Activated CD4-positive, alpha-beta memory T cell treated with anti-CD3 and anti-CD28 coated beads for 36 hours (primary cell): ENCODE measurements around the gene LRCOL1. TPM values are rescaled to one million over a fixed set of nuclear protein-coding genes. Genes with fewer than 3 reads are reported as not detected.

ENCODE experiments used
- CTCF ChIA-PET: fragments of 350-600 bp; sonication (Branson Sonifier 250); formaldehyde crosslinking; loops from one replicate; lab custom pipeline; 2021; ENCODE audit warnings: antibody characterized with exemption, inconsistent platforms; lab: Charles Lee
- POLR2A ChIA-PET: fragments of 350-600 bp; sonication (Branson Sonifier 250); formaldehyde crosslinking; loops from one replicate; lab custom pipeline; 2021; ENCODE audit warnings: antibody characterized with exemption; lab: Charles Lee
- DNase-seq: peaks from one replicate; pipeline ENCODE4 v3.0.0-alpha.2; 2020
- H3K27ac Mint-ChIP-seq: one replicate; pipeline ENCODE4 v1.8.0; 2021; ENCODE audit warnings: mixed read lengths
- H3K27me3 Mint-ChIP-seq: one replicate; pipeline ENCODE4 v1.8.0; 2021; ENCODE audit warnings: mixed read lengths
- H3K36me3 Mint-ChIP-seq: one replicate; pipeline ENCODE4 v1.8.0; 2021; ENCODE audit warnings: mixed read lengths
- H3K4me1 Mint-ChIP-seq: one replicate; pipeline ENCODE4 v1.8.0; 2021; ENCODE audit warnings: low read depth, mixed read lengths
- H3K4me3 Mint-ChIP-seq: one replicate; pipeline ENCODE4 v1.8.0; 2021; ENCODE audit warnings: mild to moderate bottlenecking, mixed read lengths
- H3K9me3 Mint-ChIP-seq: one replicate; pipeline ENCODE4 v1.8.0; 2021; ENCODE audit warnings: mixed read lengths
- intact Hi-C: fragments of 100-400 bp; cut with micrococcal nuclease; formaldehyde crosslinking; loops from one replicate; pipeline ENCODE4 v1.15.1; 2023
- total RNA-seq, 2 experiments: library from RNA; stranded (reverse); gene quantifications; one replicate each; pipeline ENCODE4 v1.2.3, GENCODE V29; 2021

Gene LRCOL1
- total RNA-seq, 2 experiments from 2014 or later = not detected

GRCh38 chr12:132593071-132593470 is 17.3 kb downstream of the LRCOL1 start:
- DNase-seq = no peak
- Mint-ChIP-seq H3K36me3 (no peaks in the 10 kb centered on the region), H3K4me1 (peaks cover 7% of the 10 kb centered on the region), H3K9me3 (no peaks in the 10 kb centered on the region), H3K27ac (no peak overlapping the region), H3K27me3 (peaks cover 21% of the 10 kb centered on the region), H3K4me3 (no peak overlapping the region)
- intact Hi-C loops = no loop called here
- ChIA-PET POLR2A (no interaction called here), CTCF (interaction anchor here (0.7 to 1.3 kb wide), 2 partner anchors 22 to 179 kb away, joined by 3 read pairs; no protein-coding TSS in a partner anchor)

GRCh38 chr12:132592282-132592970 is 18.0 kb downstream of the LRCOL1 start:
- H3K36me3 Mint-ChIP-seq = no peaks in the 10 kb centered on the region
- H3K4me3 Mint-ChIP-seq = no peak overlapping the region
- ChIA-PET POLR2A (no interaction called here), CTCF (interaction anchor here (0.7 to 1.3 kb wide), 2 partner anchors 22 to 179 kb away, joined by 3 read pairs; no protein-coding TSS in a partner anchor)
- H3K4me1 Mint-ChIP-seq = peaks cover 3% of the 10 kb centered on the region
- intact Hi-C loops = no loop called here
- H3K27me3 Mint-ChIP-seq = peaks cover 17% of the 10 kb centered on the region
- H3K27ac Mint-ChIP-seq = no peak overlapping the region
- no peaks in the 10 kb centered on the region for H3K9me3 Mint-ChIP-seq
- no peak for DNase-seq

GRCh38 chr12:132591107-132591935 is 19.1 kb downstream of the LRCOL1 start:
- DNase-seq = no peak
- ChIA-PET POLR2A (no interaction called here), CTCF (no interaction called here)
- intact Hi-C loops = no loop called here
- Mint-ChIP-seq H3K4me1 (no peaks in the 10 kb centered on the region), H3K4me3 (no peak overlapping the region), H3K36me3 (no peaks in the 10 kb centered on the region), H3K27ac (no peak overlapping the region), H3K27me3 (peaks cover 13% of the 10 kb centered on the region), H3K9me3 (no peaks in the 10 kb centered on the region)

GRCh38 chr12:132588821-132589669 is 21.3 kb downstream of the LRCOL1 start:
- peaks cover under 1% of the 10 kb centered on the region for H3K36me3 Mint-ChIP-seq
- intact Hi-C loops = no loop called here
- DNase-seq = no peak
- ChIA-PET CTCF (no interaction called here), POLR2A (no interaction called here)
- no peak overlapping the region for H3K27ac Mint-ChIP-seq
- H3K4me3 Mint-ChIP-seq = no peak overlapping the region
- no peaks in the 10 kb centered on the region for H3K4me1 Mint-ChIP-seq
- H3K27me3 Mint-ChIP-seq = peaks cover 4% of the 10 kb centered on the region
- H3K9me3 Mint-ChIP-seq = no peaks in the 10 kb centered on the region

GRCh38 chr12:132588319-132588718 is 22.1 kb downstream of the LRCOL1 start:
- no peaks in the 10 kb centered on the region for H3K4me1 Mint-ChIP-seq
- no peak for DNase-seq
- H3K9me3 Mint-ChIP-seq = no peaks in the 10 kb centered on the region
- CTCF ChIA-PET = interaction anchor here (1.0 to 1.5 kb wide), 2 partner anchors 27 kb away, joined by 3 to 5 read pairs; no protein-coding TSS in a partner anchor
- no peak overlapping the region for H3K27ac Mint-ChIP-seq
- H3K4me3 Mint-ChIP-seq = no peak overlapping the region
- intact Hi-C loops = no loop called here
- H3K27me3 Mint-ChIP-seq = no peaks in the 10 kb centered on the region
- peaks cover 4% of the 10 kb centered on the region for H3K36me3 Mint-ChIP-seq
- POLR2A ChIA-PET = no interaction called here

- POLR2A ChIA-PET = no interaction called here
- CTCF ChIA-PET = interaction anchor here (1.0 to 1.5 kb wide), 2 partner anchors 27 kb away, joined by 3 to 5 read pairs; no protein-coding TSS in a partner anchor
- no peak for DNase-seq
- no peaks in the 10 kb centered on the region for H3K4me1 Mint-ChIP-seq
- H3K27me3 Mint-ChIP-seq = no peaks in the 10 kb centered on the region
- no peak overlapping the region for H3K27ac Mint-ChIP-seq
- H3K9me3 Mint-ChIP-seq = no peaks in the 10 kb centered on the region
- H3K4me3 Mint-ChIP-seq = no peak overlapping the region
- intact Hi-C loops = no loop called here
- H3K36me3 Mint-ChIP-seq = peaks cover 4% of the 10 kb centered on the region
Measured at GRCh38 chr12:132587781-132588180, 22.6 kb downstream of the LRCOL1 start.

GRCh38 chr12:132586929-132587328 is 23.5 kb downstream of the LRCOL1 start:
- intact Hi-C loops = no loop called here

GRCh38 chr12:132585177-132585576 is 25.2 kb downstream of the LRCOL1 start:
- no peaks in the 10 kb centered on the region for H3K4me1 Mint-ChIP-seq
- DNase-seq = no peak
- H3K27me3 Mint-ChIP-seq = no peaks in the 10 kb centered on the region
- ChIA-PET CTCF (no interaction called here), POLR2A (no interaction called here)
- no peak overlapping the region for H3K4me3 Mint-ChIP-seq
- H3K9me3 Mint-ChIP-seq = no peaks in the 10 kb centered on the region
- no peak overlapping the region for H3K27ac Mint-ChIP-seq
- intact Hi-C loops = no loop called here
- H3K36me3 Mint-ChIP-seq = peaks cover 6% of the 10 kb centered on the region

More at GRCh38 chr12:132586929-132587328, 23.5 kb downstream of the LRCOL1 start:
- H3K4me3 Mint-ChIP-seq = no peak overlapping the region
- CTCF ChIA-PET = interaction anchor here (1.5 kb wide), 1 partner anchor 28 kb away, joined by 5 read pairs; no protein-coding TSS in a partner anchor
- H3K9me3 Mint-ChIP-seq = no peaks in the 10 kb centered on the region
- H3K4me1 Mint-ChIP-seq = no peaks in the 10 kb centered on the region
- POLR2A ChIA-PET = no interaction called here
- H3K36me3 Mint-ChIP-seq = peaks cover 4% of the 10 kb centered on the region
- no peak for DNase-seq
- H3K27me3 Mint-ChIP-seq = no peaks in the 10 kb centered on the region
- H3K27ac Mint-ChIP-seq = no peak overlapping the region

- ChIA-PET POLR2A (no interaction called here), CTCF (no interaction called here)
- Mint-ChIP-seq H3K27ac (no peak overlapping the region), H3K4me3 (no peak overlapping the region), H3K27me3 (no peaks in the 10 kb centered on the region), H3K36me3 (peaks cover 6% of the 10 kb centered on the region), H3K9me3 (no peaks in the 10 kb centered on the region), H3K4me1 (no peaks in the 10 kb centered on the region)
- no peak for DNase-seq
- intact Hi-C loops = no loop called here
Measured at GRCh38 chr12:132584429-132584828, 26.0 kb downstream of the LRCOL1 start.

GRCh38 chr12:132583736-132584135 is 26.6 kb downstream of the LRCOL1 start:
- ChIA-PET CTCF (no interaction called here), POLR2A (no interaction called here)
- Mint-ChIP-seq H3K4me3 (no peak overlapping the region), H3K27me3 (no peaks in the 10 kb centered on the region), H3K9me3 (no peaks in the 10 kb centered on the region), H3K27ac (no peak overlapping the region), H3K36me3 (peaks cover 6% of the 10 kb centered on the region), H3K4me1 (no peaks in the 10 kb centered on the region)
- intact Hi-C loops = no loop called here
- no peak for DNase-seq

GRCh38 chr12:132583411-132583710 is 27.0 kb downstream of the LRCOL1 start:
- Mint-ChIP-seq H3K36me3 (peaks cover 6% of the 10 kb centered on the region), H3K27ac (no peak overlapping the region), H3K9me3 (no peaks in the 10 kb centered on the region), H3K27me3 (no peaks in the 10 kb centered on the region), H3K4me3 (no peak overlapping the region), H3K4me1 (no peaks in the 10 kb centered on the region)
- intact Hi-C loops = no loop called here
- ChIA-PET POLR2A (no interaction called here), CTCF (no interaction called here)
- no peak for DNase-seq
